GM12878 (cell line): ENCODE data around the gene ACYP2. TPM values are rescaled to one million over a fixed set of nuclear protein-coding genes. Genes with fewer than 3 reads are reported as not detected.

ENCODE experiments used
- CBX3 ChIP-seq: fragments of 200-600 bp; sonication (generic); IDR thresholded peaks from 2 replicates; pipeline ENCODE4 v1.6.1; 2016; ENCODE audit warnings: low read depth, borderline replicate concordance
- CBX5 ChIP-seq: sonication (generic); IDR thresholded peaks from 2 replicates; pipeline ENCODE4 v1.6.1; 2016; ENCODE audit warnings: low read depth, moderate library complexity, mild to moderate bottlenecking, inconsistent platforms
- CEBPB ChIP-seq, 2 experiments: fragments of 150-350 bp in 1 of 2; IDR thresholded peaks; 2 replicates each; pipeline ENCODE4 v1.6.1; 2012 to 2014; ENCODE audit warnings: low read depth in 2 of 2, low read length in 2 of 2, borderline replicate concordance in 1 of 2, inconsistent platforms in 1 of 2
- FOXM1 ChIP-seq: IDR thresholded peaks from 2 replicates; pipeline ENCODE4 v1.6.1; 2012; ENCODE audit warnings: low read depth, mild to moderate bottlenecking, inconsistent platforms, low read length, moderate library complexity
- HDAC6 ChIP-seq: fragments of 200-600 bp; sonication (generic); IDR thresholded peaks from one replicate; pipeline ENCODE4 v1.8.0; 2017; ENCODE audit warnings: antibody characterized with exemption; ENCODE audit not compliant: unreplicated experiment
- IRF4 ChIP-seq: IDR thresholded peaks from 2 replicates; pipeline ENCODE4 v1.6.1; 2011; ENCODE audit warnings: low read depth, low read length
- JUNB ChIP-seq: IDR thresholded peaks from 2 replicates; pipeline ENCODE4 v1.6.1; 2016; ENCODE audit warnings: antibody characterized with exemption, mild to moderate bottlenecking
- KAT2A ChIP-seq: conservative IDR thresholded peaks from 2 replicates; pipeline ENCODE4 v1.6.1; 2011; ENCODE audit warnings: low read depth, low read length; ENCODE audit not compliant: control insufficient read depth
- MYC ChIP-seq: IDR thresholded peaks from 2 replicates; pipeline ENCODE4 v1.6.1; 2011; ENCODE audit warnings: mild to moderate bottlenecking, low read length, moderate library complexity, inconsistent platforms; ENCODE audit not compliant: insufficient read depth, insufficient replicate concordance, insufficient read length, severe bottlenecking
- NR2C2 ChIP-seq: IDR thresholded peaks from 2 replicates; pipeline ENCODE4 v1.6.1; 2011; ENCODE audit warnings: borderline replicate concordance, low read depth; ENCODE audit not compliant: control insufficient read depth, insufficient read length
- NR2F1 ChIP-seq: fragments of 450-650 bp; conservative IDR thresholded peaks from 2 replicates; pipeline ENCODE4 v1.6.1; 2017; ENCODE audit warnings: mild to moderate bottlenecking
- NRF1 ChIP-seq: conservative IDR thresholded peaks from 2 replicates; pipeline ENCODE4 v1.6.1; 2011; ENCODE audit warnings: mild to moderate bottlenecking, low read depth, low read length, improper control_type of control experiment
- PBX3 ChIP-seq: IDR thresholded peaks from 2 replicates; pipeline ENCODE4 v1.6.1; 2011; ENCODE audit warnings: mild to moderate bottlenecking, low read depth, low read length, moderate library complexity; ENCODE audit not compliant: insufficient replicate concordance
- POLR2AphosphoS5 ChIP-seq: IDR thresholded peaks from 2 replicates; pipeline ENCODE4 v1.6.1; 2011; ENCODE audit warnings: mild to moderate bottlenecking, low read length, inconsistent platforms
- RB1 ChIP-seq: fragments of 450-650 bp; formaldehyde crosslinking; IDR thresholded peaks from 2 replicates; pipeline ENCODE4 v1.6.1; 2017; ENCODE audit warnings: mild to moderate bottlenecking, borderline replicate concordance
- RFX5 ChIP-seq: IDR thresholded peaks from 2 replicates; pipeline ENCODE4 v1.6.1; 2011; ENCODE audit warnings: low read depth, low read length, improper control_type of control experiment
- SMAD1 ChIP-seq: fragments of 450-650 bp; IDR thresholded peaks from 2 replicates; pipeline ENCODE4 v1.6.1; 2018; ENCODE audit warnings: mild to moderate bottlenecking, low read depth; ENCODE audit not compliant: partially characterized antibody
- TCF7 ChIP-seq: IDR thresholded peaks from 2 replicates; pipeline ENCODE4 v1.6.1; 2014; ENCODE audit warnings: antibody characterized with exemption, borderline replicate concordance
- ZBED1 ChIP-seq: IDR thresholded peaks from 2 replicates; pipeline ENCODE4 v1.6.1; 2016; ENCODE audit warnings: borderline replicate concordance
- ZBTB40 ChIP-seq: fragments of 450-650 bp; IDR thresholded peaks from 2 replicates; pipeline ENCODE4 v1.6.1; 2016; ENCODE audit warnings: mild to moderate bottlenecking, moderate library complexity, borderline replicate concordance
- ZNF384 ChIP-seq: IDR thresholded peaks from 2 replicates; pipeline ENCODE4 v1.6.1; 2012; ENCODE audit warnings: low read depth, mild to moderate bottlenecking, low read length, improper control_type of control experiment, borderline replicate concordance
- ZNF622 ChIP-seq: fragments of 450-650 bp; IDR thresholded peaks from 2 replicates; pipeline ENCODE4 v1.6.1; 2017; ENCODE audit warnings: mild to moderate bottlenecking, inconsistent platforms
- polyA plus RNA-seq, 11 experiments: library from polyadenylated mRNA; depleted of rRNA in 4 of 11; unstranded in 6 of 11; stranded (reverse) in 5 of 11; fragments of >200 nt; fragmentation: Nextera tagmentation in 4 of 11; fragmentation: Illumina TruSeq in 1 of 11; extraction: Ambion mirVana in 4 of 11; extraction: Trizol in 1 of 11; gene quantifications; 1 replicate in 1 of 11; 2 replicates in 10 of 11; pipeline versions ENCODE4 v1.2.1 to v1.2.3, GENCODE V29; 2011 to 2016; ENCODE audit warnings: inconsistent platforms in 2 of 11, missing spikeins in 2 of 11, low read depth in 1 of 11
- total RNA-seq, 4 experiments: library from RNA; depleted of rRNA in 3 of 4; stranded (reverse); fragments of >200 nt in 3 of 4; fragmentation: Illumina TruSeq in 1 of 4; extraction: Trizol in 1 of 4; gene quantifications; 2 replicates each; pipeline versions ENCODE4 v1.2.1 to v1.2.3, GENCODE V29; 2013 to 2021
- TF ChIP-seq, protein P1 (sequence below): fragments of 450-650 bp; IDR thresholded peaks from 2 replicates; pipeline ENCODE4 v1.6.1; 2017; ENCODE audit warnings: mild to moderate bottlenecking
- TF ChIP-seq, protein P2 (sequence below): fragments of 450-650 bp; IDR thresholded peaks from 2 replicates; pipeline ENCODE4 v1.6.1; 2016; ENCODE audit warnings: mild to moderate bottlenecking

The ACYP2 gene
- total and polyA plus RNA-seq, 10 of the 15 experiments (the other 5 are each of a cell fraction or from before 2014, with no cell fraction given), result 4.2 to 16.3 (median 9.0) TPM

- TF ChIP-seq ZBTB40 (no peak), CEBPB (IDR thresholded peaks at IDR 0.05; ENCODE audit: borderline replicate concordance in 1 of 2, low read depth in 2 of 2, low read length in 2 of 2) (peak in 1 of 2 experiments; percentile 87; a peak in 2 of 4 replicates), RB1 (no peak), JUNB (peak; percentile 99), ZNF384 (no peak), NRF1 (no peak), FOXM1 (peak; percentile 98), MYC (no peak), IRF4 (peak; percentile 100), PBX3 (peak; percentile 81), KAT2A (no peak), CBX3 (no peak), TCF7 (peak; percentile 40; the same call in 1 of the 2 replicates), RFX5 (no peak), HDAC6 (no peak), ZNF622 (no peak), POLR2AphosphoS5 (no peak), SMAD1 (peak; percentile 42), CBX5 (peak; percentile 75; the same call in 1 of the 2 replicates), NR2C2 (no peak), ZBED1 (peak; percentile 96; the same call in 1 of the 2 replicates), NR2F1 (peak; percentile 91)
- TF ChIP-seq, protein P1, sequence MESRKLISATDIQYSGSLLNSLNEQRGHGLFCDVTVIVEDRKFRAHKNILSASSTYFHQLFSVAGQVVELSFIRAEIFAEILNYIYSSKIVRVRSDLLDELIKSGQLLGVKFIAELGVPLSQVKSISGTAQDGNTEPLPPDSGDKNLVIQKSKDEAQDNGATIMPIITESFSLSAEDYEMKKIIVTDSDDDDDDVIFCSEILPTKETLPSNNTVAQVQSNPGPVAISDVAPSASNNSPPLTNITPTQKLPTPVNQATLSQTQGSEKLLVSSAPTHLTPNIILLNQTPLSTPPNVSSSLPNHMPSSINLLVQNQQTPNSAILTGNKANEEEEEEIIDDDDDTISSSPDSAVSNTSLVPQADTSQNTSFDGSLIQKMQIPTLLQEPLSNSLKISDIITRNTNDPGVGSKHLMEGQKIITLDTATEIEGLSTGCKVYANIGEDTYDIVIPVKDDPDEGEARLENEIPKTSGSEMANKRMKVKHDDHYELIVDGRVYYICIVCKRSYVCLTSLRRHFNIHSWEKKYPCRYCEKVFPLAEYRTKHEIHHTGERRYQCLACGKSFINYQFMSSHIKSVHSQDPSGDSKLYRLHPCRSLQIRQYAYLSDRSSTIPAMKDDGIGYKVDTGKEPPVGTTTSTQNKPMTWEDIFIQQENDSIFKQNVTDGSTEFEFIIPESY, result no peak
- TF ChIP-seq, protein P2, sequence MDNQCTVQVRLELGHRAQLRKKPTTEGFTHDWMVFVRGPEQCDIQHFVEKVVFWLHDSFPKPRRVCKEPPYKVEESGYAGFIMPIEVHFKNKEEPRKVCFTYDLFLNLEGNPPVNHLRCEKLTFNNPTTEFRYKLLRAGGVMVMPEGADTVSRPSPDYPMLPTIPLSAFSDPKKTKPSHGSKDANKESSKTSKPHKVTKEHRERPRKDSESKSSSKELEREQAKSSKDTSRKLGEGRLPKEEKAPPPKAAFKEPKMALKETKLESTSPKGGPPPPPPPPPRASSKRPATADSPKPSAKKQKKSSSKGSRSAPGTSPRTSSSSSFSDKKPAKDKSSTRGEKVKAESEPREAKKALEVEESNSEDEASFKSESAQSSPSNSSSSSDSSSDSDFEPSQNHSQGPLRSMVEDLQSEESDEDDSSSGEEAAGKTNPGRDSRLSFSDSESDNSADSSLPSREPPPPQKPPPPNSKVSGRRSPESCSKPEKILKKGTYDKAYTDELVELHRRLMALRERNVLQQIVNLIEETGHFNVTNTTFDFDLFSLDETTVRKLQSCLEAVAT, result peak; percentile 87
Observed at GRCh38 chr2:54081574-54081973, 33.8 kb upstream of the ACYP2 start (continued).
